ENCODE measurements around the gene EFNA5. TPM values are rescaled to one million over a fixed set of nuclear protein-coding genes. Genes with fewer than 3 reads are reported as not detected.

The EFNA5 gene
- total and polyA plus RNA-seq, 7 donors = 0.32 to 5.4 (median 2.1) TPM

GRCh38 chr5:107546719-107547118, 124.0 kb downstream of the EFNA5 start:
- H3K4me1 ChIP-seq = peaks cover 16% of the 10 kb centered on the region
- intact Hi-C loops (cut with DNase I) = no loop called here

DNA sequence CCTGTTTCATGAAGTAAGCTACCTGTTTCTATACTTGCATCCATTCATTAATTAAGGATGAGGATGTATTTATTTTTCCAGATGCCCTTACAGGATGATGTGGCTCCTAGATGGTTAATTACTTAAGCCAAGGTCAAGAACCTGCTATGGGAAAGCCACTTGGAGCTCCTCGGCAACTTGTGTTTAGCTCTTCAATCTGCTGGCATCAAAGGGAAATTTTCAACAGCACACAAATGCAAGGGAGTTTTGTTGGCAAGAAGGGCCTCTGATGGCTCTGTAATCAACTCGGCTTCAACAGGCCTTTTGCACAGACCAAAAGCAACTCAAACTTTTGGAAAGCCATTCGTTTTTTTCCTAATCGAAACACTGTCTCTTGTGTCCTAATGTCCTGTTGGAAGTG, 125.3 kb downstream of the EFNA5 start:
- WGBS, 3 donors = 59 to 82% (median 63%) methylated on average over 4 of the region's 4 CpGs
- ATAC-seq (no peak), DNase-seq (no peak)
- Histone ChIP-seq H3K36me3 (ENCODE audit: insufficient read depth in 1 of 2, low read depth in 1 of 2) (no peaks in the 10 kb centered on the region), H3K27me3 (ENCODE audit: insufficient read depth in 3 of 3, low read length in 2 of 3) (no peaks in the 10 kb centered on the region), H3K4me3 (no peak overlapping the region), H3K9me3 (no peaks in the 10 kb centered on the region), H3K4me1 (peaks cover 16% of the 10 kb centered on the region), H3K27ac (no peak overlapping the region)
- TF ChIP-seq, protein P1, sequence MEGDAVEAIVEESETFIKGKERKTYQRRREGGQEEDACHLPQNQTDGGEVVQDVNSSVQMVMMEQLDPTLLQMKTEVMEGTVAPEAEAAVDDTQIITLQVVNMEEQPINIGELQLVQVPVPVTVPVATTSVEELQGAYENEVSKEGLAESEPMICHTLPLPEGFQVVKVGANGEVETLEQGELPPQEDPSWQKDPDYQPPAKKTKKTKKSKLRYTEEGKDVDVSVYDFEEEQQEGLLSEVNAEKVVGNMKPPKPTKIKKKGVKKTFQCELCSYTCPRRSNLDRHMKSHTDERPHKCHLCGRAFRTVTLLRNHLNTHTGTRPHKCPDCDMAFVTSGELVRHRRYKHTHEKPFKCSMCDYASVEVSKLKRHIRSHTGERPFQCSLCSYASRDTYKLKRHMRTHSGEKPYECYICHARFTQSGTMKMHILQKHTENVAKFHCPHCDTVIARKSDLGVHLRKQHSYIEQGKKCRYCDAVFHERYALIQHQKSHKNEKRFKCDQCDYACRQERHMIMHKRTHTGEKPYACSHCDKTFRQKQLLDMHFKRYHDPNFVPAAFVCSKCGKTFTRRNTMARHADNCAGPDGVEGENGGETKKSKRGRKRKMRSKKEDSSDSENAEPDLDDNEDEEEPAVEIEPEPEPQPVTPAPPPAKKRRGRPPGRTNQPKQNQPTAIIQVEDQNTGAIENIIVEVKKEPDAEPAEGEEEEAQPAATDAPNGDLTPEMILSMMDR (IDR thresholded peaks at IDR 0.05) = no peak
- intact Hi-C loops (cut with DNase I) = no loop called here

More at GRCh38 chr5:107546719-107547118, 124.0 kb downstream of the EFNA5 start:
- no peaks in the 10 kb centered on the region for H3K9me3 ChIP-seq
- no peak overlapping the region for H3K4me3 ChIP-seq
- no peaks in the 10 kb centered on the region for H3K27me3 ChIP-seq (ENCODE audit: insufficient read depth in 3 of 3, low read length in 2 of 3)
- ATAC-seq (no peak), DNase-seq (no peak)
- H3K27ac ChIP-seq = no peak overlapping the region
- H3K36me3 ChIP-seq (ENCODE audit: insufficient read depth in 1 of 2, low read depth in 1 of 2) = no peaks in the 10 kb centered on the region
- WGBS, 3 donors = 89 to 95% (median 93%) methylated on average over 1 of the region's 1 CpG
- TF ChIP-seq, protein P1 (IDR thresholded peaks at IDR 0.05) = no peak

DNA sequence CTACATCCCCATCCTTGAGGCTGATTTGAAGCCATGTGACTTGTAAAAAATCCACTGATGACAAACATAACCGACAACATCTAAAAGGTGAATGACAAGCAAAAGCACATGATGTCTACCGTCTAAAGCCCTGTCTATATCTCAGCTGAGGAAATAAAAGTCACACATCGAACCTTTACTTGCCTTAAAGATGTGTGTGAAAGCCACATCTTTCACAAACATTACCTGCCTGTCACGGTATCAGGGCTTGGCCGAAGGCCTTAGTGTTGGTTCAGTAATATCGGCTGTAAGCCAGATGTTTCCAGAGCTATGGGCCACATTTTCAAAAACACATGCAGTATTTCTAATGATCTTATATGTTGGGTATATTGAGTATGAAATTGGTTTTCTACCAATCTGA, 125.8 kb downstream of the EFNA5 start:
- ATAC-seq (no peak), DNase-seq (no peak)
- TF ChIP-seq, protein P1 (IDR thresholded peaks at IDR 0.05) = no peak
- H3K27me3 ChIP-seq (ENCODE audit: insufficient read depth in 3 of 3, low read length in 2 of 3) = no peaks in the 10 kb centered on the region
- H3K4me3 ChIP-seq = no peak overlapping the region
- intact Hi-C loops (cut with DNase I) = loop anchor here in 1 of 2 donors (5.0 kb wide), 1 partner anchor 127 kb away; the partner anchor contains the start of gene EFNA5
- H3K36me3 ChIP-seq (ENCODE audit: insufficient read depth in 1 of 2, low read depth in 1 of 2) = no peaks in the 10 kb centered on the region
- H3K27ac ChIP-seq = no peak overlapping the region
- 92 to 95% (median 95%) methylated on average over 6 of the region's 6 CpGs for WGBS, 3 donors
- peaks cover 16% of the 10 kb centered on the region for H3K4me1 ChIP-seq
- H3K9me3 ChIP-seq = no peaks in the 10 kb centered on the region

GRCh38 chr5:107544476-107544875, 126.3 kb downstream of the EFNA5 start:
- no peak for ATAC-seq
- WGBS, 3 donors = 82 to 89% (median 86%) methylated on average over 3 of the region's 3 CpGs
- peaks cover 16% of the 10 kb centered on the region for H3K4me1 ChIP-seq

More at GRCh38 chr5:107544476-107544875, 126.3 kb downstream of the EFNA5 start:
- H3K27me3 ChIP-seq (ENCODE audit: insufficient read depth in 3 of 3, low read length in 2 of 3) = no peaks in the 10 kb centered on the region
- no peaks in the 10 kb centered on the region for H3K36me3 ChIP-seq (ENCODE audit: insufficient read depth in 1 of 2, low read depth in 1 of 2)
- no peaks in the 10 kb centered on the region for H3K9me3 ChIP-seq
- intact Hi-C loops (cut with DNase I) = loop anchor here in 1 of 2 donors (5.0 kb wide), 1 partner anchor 128 kb away; the partner anchor contains the start of gene EFNA5
- TF ChIP-seq, protein P1 (IDR thresholded peaks at IDR 0.05) = no peak
- H3K4me3 ChIP-seq = no peak overlapping the region
- H3K27ac ChIP-seq = no peak overlapping the region
- DNase-seq = no peak

Measured in psoas muscle (tissue), 8 donors.